Measurements from ENCODE around the gene TOB1.
A peak's percentile ranks its signal among the peaks of the same experiment; 100 is the strongest.

Gene TOB1

DNA sequence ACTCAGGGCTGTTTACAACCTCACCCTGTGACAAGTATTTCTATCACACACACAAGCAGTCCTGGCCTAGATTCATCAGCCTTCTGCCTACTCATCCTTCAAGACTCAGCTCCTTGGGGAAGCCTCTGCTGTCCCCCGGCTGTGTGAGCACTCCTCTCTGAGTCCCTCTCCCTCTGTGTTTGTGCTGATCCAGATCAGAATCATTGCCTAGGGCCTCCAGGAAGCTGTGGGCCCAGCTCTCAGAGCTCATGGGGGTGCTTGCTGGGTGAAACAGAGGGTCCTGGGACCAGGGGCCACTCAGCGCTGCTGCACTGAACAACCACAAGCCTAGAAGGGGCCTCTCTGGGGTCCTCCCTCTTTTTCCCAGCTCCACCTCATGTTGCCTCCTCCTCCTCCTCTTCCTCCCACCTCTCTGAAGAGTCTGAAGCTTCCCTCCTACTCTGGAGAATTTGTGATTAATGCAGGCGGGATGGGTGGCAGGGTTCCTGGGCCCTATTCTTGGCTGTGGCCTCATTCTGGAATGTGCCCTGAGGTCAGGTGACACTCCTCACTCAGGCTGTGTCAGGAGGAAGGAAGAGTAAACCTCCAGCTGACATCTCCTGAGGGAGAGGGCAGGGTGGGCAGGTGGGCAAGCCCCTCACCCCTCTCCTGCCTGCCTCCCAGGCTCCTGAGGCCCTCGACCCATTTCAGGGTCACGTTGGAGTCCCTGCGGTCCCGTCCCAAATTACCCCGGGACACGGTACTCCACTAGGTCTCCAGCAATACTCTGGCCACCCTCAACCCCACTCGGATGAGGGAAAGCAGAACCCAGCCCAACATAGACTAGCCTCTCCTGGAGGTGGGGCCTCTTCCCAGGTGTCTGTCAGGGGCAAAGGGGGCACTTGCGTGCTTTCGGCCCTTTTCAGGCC is 20.7 kb downstream of the TOB1 start:
- DNase-seq (ENCODE audit: low read depth), result peak; percentile 78

DNA sequence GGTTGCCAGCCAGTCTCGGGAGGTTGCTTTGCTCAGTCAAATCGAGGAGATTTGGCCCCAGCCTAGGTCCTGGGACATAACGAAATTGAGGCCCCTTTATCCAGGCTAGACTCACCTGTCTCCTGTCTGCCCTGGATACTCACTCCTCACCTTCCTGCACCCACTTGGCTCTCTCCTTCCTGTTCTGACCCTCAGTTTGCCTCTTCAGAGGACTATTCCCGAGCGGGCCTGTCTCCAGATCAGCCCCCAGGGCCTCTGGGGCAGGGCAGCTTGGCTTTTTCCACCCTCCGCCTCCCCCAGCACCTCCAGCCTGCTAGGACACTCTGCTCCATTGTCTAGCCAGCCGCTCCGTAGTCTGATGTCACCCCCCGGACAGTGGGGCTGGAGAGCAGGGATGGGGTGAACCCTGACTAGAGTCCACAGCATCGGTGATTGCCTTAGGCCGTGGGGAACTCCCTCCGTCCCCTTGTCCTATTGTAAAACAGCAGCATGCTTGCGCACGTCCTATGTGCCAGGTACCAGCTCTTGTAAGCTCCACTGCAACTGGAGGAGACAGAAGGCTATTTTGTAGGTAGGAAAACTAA is 21.9 kb downstream of the TOB1 start:
- no peak for DNase-seq (ENCODE audit: low read depth)

- no peak for DNase-seq (ENCODE audit: low read depth)
These were observed 22.8 kb downstream of the TOB1 start for GRCh38 chr17:50843150-50843905.

DNA sequence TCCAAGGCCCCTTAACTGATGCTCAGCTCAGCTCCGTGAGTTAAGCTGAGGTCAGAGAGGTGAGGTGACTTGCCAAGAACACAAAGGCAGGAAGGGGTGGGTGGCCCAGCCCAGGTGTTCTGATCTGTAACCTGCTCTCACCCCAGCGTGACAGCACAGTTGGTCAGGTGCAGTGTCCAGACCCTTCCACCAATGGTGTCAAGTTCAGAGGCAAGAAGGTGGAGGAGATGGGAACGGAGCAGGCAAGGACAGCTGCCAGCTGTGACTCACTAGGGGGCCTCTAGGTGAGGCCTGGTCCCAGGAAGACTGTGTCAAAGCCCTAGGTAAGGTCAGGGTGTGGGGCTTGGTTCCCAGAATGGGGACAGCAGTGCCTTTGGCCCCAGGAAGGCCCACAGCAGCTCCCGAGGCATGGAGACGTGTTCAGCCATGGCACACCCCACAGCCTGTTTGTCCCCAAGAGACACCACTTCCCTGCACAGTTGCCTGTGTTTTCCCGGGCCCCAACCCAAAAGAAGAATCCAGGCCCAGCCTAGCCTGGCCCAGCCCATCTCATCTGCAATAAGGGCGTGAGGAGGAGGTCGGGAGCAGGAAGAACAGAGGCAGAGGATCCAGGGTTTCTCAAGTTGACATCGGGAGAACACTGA is 23.5 kb downstream of the TOB1 start:
- DNase-seq (ENCODE audit: low read depth), result no peak

GRCh38 chr17:50841949-50842354 is 24.2 kb downstream of the TOB1 start:
- peak; percentile 74 for DNase-seq (ENCODE audit: low read depth)

- DNase-seq (ENCODE audit: low read depth), result no peak
These were observed 24.7 kb downstream of the TOB1 start for GRCh38 chr17:50841277-50841948.

DNA sequence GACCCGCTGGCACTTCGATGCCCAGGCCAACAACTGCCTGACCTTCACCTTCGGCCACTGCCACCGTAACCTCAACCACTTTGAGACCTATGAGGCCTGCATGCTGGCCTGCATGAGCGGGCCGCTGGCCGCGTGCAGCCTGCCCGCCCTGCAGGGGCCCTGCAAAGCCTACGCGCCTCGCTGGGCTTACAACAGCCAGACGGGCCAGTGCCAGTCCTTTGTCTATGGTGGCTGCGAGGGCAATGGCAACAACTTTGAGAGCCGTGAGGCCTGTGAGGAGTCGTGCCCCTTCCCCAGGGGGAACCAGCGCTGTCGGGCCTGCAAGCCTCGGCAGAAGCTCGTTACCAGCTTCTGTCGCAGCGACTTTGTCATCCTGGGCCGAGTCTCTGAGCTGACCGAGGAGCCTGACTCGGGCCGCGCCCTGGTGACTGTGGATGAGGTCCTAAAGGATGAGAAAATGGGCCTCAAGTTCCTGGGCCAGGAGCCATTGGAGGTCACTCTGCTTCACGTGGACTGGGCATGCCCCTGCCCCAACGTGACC is 25.8 kb downstream of the TOB1 start:
- DNase-seq (ENCODE audit: low read depth), result no peak

DNA sequence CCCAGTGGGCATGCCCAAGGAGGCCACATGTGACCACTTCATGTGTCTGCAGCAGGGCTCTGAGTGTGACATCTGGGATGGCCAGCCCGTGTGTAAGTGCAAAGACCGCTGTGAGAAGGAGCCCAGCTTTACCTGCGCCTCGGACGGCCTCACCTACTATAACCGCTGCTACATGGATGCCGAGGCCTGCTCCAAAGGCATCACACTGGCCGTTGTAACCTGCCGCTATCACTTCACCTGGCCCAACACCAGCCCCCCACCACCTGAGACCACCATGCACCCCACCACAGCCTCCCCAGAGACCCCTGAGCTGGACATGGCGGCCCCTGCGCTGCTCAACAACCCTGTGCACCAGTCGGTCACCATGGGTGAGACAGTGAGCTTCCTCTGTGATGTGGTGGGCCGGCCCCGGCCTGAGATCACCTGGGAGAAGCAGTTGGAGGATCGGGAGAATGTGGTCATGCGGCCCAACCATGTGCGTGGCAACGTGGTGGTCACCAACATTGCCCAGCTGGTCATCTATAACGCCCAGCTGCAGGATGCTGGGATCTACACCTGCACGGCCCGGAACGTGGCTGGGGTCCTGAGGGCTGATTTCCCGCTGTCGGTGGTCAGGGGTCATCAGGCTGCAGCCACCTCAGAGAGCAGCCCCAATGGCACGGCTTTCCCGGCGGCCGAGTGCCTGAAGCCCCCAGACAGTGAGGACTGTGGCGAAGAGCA is 26.4 kb downstream of the TOB1 start:
- DNase-seq (ENCODE audit: low read depth), result no peak

- no peak for DNase-seq (ENCODE audit: low read depth)
These were observed 27.9 kb downstream of the TOB1 start for GRCh38 chr17:50837980-50838954.

DNA sequence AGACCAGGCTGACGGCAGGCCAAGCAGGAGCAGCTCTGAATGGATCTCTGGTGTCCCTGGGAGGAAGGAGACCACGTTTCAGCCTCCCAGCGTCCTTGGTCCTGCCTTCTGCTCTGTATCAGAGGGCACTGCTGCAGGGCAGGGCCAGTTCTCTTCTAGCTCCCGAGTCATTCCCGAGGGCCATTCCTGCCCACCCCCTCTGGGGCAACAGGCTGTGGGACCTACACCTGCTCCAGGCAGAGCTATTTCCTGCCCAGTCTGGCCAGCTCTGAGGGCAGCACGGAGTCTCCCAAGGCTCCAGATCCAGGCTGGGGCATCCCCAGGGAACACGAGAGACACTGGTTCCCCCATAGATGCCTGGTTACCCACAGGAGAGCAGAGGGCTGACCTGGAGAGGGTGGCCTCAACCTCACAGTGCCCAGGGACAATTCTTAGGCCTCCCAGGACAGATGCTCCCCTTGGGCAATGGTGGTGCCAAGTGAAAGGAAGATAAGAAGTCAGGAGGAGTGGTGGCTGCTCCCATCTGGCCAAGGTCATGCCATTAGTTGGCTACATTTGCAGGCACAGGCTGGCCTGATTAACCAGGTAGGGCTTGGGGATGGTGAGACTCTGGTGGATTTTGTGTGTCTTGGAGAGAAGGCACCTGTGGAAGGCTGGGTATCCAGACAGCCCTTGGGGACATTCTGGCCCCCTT is 28.7 kb downstream of the TOB1 start:
- DNase-seq (ENCODE audit: low read depth), result no peak

DNA sequence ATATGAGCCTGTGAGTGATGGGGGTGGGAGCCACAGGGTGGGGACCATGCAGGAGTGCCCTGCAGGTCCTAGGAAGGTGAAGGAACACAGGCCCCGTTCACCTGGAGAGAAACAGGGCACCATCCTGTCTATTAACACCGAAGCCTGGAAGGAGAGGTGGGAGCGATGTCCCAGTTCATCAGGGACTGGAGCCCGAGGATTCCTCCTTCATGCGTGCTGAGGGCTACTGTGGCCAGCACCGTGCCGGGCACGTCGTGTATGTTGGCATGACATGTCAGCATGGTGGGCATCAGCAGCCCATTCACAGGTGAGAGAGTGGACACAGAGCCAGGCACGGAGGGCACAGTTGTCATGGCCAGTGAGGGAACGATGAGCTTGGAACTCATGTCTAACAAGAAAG is 29.3 kb downstream of the TOB1 start:
- no peak for DNase-seq (ENCODE audit: low read depth)

DNA sequence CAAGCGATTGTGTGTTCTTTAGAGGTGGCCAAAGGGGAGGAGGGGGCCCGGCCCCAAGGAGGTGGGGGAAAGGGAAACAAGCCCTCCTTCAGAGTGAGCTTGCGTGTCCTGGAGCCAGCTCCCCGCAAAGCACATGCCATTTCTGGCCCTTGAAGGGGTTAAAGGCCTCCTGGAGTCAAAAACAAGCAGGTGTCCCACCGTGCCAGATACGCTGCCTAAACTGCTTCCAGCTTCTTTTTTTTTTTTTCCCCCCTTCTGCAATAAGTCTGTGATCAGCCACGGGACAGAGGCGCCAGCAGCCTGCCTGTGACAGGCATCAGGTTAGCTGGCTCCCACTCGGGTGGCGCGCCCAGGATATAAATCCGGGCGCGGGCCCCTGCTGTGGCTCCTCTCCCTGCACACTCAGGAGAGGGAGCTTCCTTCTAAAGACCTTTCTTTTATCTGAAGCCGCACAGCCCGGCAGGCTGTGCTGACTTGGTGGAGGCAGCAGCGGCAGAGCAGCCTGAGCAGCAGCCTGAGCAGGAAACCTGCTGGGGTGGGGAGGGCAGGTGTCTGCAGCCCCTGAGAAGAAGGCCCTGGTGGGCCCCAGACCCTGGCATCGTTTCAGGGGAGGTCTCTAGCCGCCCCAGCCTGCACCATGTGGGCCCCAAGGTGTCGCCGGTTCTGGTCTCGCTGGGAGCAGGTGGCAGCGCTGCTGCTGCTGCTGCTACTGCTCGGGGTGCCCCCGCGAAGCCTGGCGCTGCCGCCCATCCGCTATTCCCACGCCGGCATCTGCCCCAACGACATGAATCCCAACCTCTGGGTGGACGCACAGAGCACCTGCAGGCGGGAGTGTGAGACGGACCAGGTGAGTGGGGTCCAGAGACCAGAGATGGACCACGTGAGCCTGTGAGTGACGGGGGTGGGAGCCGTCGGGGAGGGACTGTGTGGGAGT is 30.6 kb downstream of the TOB1 start, which contains the start of gene WFIKKN2:
TSS of gene WFIKKN2 (plus strand) at position 286 of the 934 bp plus-strand sequence. CDS start at position 638, 352 bp downstream.
- no peak for DNase-seq (ENCODE audit: low read depth)

- DNase-seq (ENCODE audit: low read depth), result peak; percentile 65
These were observed 31.5 kb downstream of the TOB1 start for GRCh38 chr17:50834429-50835300.

GRCh38 chr17:50833510-50834428 is 32.4 kb downstream of the TOB1 start:
- DNase-seq (ENCODE audit: low read depth), result no peak

DNA sequence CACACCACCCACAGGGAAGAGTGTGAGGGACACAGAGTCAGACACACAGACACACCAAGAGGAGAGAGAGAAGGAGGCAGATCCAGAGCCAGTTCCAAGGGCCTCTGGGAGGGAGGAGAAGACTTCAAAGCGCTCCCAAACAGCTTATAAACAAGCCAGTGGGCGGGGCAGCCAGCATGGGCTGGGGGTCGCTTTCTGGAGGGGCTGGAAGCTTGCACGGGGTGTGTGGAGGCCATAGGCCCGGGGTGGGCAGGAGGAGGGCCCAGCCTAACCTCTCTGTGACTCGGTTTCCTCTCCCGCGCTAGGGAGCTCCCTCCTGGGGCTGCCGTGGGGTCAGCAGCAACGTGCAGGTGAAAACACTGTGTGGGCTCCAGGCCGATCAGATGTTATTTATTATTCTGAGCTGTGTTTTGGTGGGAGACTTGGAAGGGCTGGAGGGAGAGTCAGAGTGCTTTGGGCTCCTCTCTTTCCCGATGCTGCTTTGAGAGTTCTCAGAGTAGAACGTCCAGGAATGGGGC is 33.2 kb downstream of the TOB1 start:
- no peak for DNase-seq (ENCODE audit: low read depth)
